Stimulated activated CD4-positive, alpha-beta T cell treated with anti-CD3 and anti-CD28 coated beads, TNF-alpha, amount 100 ng/mL, for 24 hours (primary cell): ENCODE results near the gene SSPN.
"Not testable (repeated sequence)": the region's sequence is repeated elsewhere in the genome, so short reads cannot be mapped to it uniquely, and the experiment has no call there.

Source experiments
- DNase-seq, 3 experiments: peaks; one replicate each; pipeline ENCODE4 v3.0.0-alpha.2; 2020; ENCODE audit warnings: low read depth in 3 of 3

SSPN gene

DNA sequence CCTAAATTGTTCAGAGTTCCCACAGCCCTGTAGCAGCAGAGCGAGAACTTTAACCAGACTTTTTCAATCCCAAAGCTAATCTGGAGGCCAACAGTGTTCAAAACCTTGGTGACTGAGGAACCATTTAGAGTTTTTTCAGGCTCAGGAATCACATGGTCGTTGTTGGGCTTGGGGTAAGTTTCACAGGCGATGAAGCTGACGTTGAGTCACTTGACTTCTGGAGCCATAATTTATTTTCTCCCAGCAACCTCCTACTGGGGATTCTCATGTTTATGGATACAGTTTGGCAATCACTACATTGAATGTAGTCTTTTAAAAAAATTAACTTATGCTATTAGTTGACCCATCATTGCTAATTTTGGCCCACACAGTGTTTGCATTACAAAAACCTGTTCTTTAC is 34.5 kb downstream of the SSPN start:
- no peak for DNase-seq

DNA sequence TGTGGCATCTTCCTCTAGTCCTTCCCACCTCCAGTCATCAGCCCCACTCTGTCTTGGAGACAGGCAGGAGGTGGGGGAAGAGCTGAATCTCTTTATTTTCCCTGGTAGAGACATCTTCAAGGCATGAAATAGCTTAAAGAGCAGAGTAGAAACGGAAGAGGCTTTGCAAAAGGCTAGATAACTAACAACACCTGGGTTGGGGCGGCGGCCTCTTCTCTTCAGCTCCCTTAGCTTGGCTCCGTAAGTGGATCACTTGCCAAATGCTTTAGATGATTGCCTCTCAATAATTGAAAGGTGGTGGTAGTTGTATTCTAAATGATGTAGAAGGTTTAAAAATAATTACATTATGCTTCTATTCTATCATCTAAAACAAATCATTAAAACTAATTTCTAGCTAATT is 36.1 kb downstream of the SSPN start:
- DNase-seq, result no peak

DNA sequence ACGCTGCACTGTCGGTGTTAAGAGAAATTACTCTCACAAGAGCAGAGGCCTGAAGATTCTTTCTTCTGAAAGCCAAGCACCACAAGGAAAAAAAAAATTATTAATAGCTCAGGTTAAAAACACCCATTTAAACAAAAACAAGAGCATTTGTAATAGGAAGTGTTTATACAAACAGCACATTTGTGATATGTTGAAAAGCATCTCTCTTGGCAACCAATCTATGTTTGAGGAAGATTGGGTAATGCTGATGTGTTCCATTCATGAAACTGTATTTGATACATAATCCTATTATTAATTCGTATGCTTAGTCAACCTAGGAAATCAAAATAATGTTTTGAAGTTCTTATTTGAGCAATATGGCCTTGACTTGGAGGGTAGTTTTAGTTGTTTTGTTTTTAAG is 36.5 kb downstream of the SSPN start:
- no peak for DNase-seq

DNA sequence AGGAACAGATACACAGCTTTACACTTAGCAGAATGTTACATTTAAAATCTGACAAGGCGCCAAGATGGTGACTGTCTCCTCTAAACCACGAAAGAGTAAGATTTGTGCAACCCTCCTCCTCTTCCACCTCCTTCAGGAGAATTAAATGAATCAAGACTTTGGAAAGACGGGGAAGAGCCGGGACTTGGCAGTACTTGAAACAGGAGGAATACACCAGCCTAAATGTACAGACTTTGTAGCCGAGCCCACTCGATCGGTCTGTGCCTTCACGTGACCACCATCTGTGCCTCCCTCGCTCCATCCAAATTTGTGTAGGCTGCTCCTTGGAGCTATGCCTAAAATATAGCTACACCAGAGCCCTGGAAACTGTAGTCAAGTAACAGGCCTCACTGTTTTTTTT is 38.3 kb downstream of the SSPN start:
- DNase-seq, result no peak

DNA sequence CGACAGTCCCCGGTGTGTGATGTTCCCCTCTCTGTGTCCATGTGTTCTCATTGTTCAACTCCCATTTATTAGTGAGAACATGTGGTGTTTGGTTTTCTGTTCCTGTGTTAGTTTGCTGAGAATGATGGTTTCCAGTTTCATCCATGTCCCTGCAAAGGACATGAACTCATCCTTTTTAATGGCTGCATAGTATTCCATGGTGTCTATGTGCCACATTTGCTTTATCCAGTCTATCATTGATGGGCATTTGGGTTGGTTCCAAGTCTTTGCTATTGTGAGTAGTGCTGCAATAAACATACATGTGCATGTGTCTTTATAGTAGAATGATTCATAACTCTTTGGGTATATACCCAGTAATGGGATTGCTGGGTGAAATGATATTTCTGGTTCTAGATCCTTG is 40.1 kb downstream of the SSPN start:
- DNase-seq, result not testable (repeated sequence)

DNA sequence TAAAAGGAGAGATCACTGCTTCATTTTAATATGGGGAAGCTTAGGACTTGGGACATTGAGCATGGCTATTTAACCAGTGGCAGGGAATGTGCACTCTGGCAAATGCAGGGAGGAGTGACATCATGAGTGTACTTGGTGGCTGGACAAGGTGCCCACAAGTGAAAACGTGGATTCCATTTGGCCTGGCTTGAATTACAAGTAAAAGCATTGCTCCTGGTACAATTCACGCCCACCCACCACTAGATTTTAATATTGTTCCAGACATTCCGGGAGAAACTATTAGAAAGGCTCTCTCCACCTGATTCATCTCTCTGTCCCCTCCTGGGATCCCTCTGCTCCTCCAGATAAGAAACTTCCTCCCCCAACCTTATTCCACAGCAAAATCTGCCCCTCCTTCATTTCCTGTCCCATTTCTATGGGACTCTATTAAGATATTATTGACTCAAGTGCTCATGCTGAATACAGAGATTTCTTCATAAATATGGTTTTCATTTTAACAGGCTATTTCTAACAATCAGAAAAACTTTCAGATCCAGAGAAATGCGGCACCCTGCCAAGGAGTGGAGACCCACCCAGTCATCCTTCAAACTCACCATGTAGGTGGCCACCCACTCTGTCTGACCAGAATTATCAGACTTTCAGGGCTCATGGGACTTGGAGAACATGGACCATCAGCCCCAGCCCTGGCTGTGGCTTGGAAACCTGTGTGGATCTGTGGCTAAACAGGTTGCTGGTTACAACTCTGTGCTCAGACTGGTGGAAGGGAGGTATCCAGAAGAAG is 43.2 kb downstream of the SSPN start:
- DNase-seq, result no peak

DNA sequence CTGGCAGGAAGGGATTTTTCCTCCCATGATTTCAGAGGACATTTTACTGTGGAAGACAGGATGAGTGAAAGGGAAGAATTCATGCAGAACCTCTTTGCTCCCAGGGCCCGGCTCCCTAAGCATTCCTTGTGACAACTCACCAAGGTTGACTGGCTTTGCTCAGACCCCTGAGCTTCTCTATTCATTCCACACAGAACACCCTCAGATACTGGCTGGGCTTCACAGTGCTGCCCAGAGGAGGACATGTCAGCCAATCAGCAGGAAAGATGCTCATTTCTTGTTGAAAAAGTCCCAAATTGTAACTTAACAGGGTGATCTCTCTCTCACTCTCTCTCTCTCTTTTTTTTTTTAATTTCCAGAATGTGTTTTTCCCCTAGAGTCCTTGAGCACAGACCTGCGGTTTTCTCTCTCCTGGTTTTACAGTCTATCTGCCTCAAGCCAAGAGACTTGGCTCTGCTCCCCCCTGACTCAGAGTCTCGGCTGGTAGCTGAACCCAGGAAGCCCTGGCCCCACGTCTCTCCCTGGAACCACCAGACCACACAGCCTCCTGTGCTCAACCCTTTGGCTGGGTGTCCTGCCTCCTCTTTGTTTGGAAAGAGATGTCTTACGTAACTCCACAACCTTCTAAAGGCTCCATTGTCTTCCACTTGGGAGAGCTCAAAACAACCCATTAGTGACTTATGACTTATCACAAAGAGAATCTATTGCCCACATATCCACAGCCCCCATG is 43.9 kb downstream of the SSPN start:
- no peak for DNase-seq

DNA sequence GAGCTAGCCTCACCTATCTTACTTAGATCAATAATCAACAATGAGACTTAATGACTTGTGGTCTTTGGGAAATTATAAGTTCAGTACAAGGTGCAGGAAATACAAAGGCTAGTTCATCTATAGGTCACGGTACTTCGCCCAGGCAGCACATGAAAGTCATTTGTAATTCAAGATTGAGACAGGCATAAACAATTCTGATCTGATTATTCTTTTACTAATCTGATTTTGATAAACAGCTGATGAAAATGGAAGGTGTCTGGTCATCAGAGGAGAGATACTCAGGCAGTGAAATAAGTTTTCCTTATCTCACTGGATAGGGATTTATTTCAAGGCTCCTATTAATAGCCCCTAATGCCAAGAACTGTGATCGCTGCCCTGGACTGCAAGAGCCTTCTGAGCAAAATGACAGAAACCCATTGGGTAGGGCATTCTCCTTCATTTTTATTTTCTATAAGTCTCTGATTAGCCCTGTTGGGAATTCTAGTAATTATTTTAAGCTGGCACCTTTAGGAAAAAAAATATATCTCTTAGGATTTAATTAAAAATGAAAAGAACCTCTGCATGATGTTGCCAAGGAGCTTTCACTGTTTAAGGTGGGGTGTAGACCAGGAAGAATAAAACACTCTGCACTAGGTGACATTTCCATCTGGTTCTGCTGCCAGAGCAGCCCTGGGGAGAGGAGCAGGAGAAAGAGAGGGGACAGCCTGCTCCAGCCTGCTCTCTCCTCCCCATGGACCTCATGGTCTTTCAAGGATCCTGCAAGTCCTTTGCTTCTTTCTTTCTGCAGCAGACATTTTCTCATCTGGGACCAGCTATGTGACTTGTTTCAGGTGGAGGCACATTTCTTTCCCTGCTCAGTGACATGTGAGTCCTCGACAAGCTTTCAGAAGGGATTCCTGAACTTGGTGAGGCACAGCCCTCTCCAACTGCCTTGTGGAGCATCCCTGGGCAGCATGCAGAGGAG is 44.8 kb downstream of the SSPN start:
- DNase-seq, result no peak

DNA sequence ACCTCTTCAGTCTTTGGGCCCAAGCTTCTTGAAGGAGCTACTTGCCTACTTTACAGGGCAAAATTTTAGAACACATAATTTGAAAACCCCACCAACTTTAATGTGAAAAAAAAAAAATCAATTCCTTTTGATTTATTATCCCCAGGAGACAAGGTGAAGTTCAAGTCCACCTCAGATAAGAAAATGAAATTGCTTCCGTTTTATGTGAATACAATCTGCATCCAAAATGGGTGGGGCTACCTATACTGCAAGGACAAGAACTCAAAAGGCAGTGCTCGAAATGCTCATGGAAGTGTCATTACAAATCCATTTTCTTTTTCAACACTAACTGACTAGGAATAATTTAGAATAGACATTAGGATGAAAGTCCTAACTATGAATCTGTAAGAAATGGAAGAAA is 45.7 kb downstream of the SSPN start:
- DNase-seq, result no peak

DNA sequence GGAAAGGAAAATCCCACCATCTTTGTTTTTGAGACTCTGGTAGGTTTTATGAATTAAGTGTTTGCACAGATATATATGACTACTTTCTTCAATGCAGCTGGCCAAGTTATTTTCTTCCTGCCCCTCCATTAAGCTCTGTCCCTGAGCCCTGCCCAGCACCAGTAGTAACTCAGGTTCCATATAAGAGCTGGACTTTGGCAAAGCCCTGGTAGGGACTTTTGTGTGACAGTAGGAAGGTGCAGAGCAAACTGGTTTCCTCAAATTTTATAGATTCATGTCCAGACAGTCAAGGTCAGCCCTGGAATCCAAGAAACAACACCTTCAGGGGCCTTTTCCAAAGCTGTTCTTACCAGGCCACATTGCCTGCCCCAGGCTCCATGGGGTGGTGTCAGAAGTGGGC is 47.3 kb downstream of the SSPN start:
- no peak for DNase-seq

DNA sequence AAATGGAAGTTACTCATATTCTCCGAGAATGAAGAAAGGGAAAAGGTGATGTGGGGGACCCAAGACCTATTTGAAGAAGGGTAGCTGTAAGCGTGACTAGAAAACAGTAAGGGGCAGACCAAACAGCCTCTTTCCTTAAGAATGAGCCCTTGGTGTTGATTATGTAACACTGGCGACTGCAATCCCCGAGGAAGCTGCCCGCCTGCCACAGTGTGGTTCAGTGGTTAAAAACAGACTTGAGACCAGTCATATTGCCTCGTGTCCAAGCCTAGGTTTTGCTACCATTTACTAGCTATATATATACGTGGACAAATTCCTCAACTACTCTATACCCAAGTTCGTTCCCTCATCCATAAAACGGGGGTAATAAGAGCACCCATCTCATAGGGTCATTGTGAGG is 49.1 kb downstream of the SSPN start:
- DNase-seq, result no peak

DNA sequence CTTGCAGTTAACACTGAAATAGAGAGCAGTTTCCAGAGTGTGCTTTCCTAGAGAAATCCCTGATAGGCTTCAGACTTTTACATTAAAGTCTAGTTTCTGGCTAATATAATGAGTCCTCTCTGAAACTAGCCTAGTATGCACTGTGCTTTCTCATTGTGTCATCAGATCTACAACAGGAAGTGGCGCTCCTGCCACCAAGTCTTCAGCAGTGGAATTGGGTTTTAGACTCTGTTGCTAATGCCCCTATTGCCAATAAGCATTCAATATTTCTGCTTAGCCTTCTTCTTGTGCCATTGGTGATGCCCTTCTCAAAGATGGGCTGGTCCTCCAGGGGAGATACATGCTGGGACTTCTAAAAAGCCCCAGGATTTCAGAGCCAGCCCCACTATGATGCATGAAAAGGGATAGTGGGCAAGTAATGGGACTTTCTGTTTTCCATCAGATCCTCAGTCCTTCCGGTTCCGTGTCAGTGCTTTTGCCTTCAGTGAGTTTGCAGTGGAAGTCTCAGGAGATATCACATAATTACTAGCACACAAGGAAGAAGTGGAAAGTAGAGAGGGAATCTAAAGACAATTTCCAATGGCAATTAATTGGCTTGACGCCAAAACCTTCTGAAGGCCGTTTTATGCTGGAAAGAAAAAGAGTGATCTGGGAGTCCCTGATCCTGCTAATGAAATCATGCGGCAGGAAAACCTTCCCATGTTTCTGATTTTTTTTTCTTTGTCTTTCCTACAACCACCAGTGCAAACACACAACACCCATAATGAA is 50.0 kb downstream of the SSPN start:
- DNase-seq, result no peak

DNA sequence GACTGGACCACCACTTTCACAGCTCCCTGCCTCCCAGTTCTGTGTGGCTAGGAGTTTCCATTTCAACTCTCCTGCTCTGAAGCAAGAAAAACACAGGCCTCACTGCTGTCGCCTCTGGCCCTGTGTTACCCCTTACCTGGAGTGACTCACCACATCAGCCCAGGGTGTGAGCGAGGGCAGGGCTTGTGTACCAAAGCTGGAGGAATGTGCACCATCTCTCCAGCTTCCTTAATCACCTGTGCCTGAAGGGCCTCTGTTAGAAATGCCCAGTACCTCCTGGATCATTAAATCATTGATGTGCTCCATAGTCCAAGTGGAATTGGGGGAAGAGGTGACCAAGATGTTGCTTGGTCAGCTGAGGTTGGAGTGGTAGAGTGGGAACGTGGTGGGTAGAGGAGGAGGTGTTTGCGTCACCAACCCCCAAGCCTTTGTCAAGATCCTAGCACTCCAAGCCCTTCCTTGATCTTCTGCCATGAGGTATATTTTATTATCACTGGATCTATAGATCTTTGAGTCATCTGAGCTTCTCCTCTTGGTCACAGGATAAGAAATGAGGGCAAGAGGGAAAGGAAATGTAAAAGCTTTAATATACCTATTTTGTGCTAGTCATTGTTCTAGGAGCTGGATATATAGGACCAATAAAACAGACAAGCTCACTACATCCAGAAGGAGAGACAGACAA is 51.3 kb downstream of the SSPN start:
- no peak for DNase-seq

DNA sequence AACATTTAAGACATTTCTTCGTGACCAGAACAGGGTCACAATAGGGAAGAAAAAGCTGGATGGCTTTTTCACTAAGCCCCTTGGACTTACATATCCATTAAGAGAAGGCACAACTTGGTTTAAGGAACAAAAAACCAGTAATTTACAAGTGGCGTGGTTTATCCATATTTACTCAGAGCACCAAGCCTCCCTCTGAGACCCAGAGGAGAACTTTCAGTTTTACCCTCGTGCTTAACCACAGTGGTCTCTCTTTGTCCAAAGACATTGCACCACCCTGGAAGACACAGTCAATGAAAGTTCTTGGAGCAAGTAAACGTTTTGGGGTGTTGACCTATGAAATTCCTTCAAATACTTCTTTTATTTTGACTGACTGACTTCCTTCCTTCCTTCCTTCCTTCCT is 52.5 kb downstream of the SSPN start:
- DNase-seq, result no peak

DNA sequence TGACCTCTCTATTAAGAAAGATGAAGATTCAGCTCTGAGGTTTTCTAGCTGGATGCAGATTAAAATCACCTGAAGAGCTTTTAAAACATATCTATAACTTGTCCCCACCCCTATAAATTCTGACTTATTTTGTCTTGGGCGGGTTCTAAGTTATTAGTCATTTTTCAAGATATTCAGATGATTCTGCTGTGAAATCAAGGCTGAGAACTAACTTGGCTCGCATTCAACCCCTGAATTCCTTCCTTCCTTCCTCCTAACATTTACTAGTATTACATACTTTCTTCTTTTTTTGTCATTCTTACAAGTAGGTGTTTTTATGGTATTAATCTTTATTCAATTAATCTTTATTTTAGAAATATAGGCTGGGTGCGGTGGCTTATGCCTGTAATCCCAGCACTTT is 55.4 kb downstream of the SSPN start:
- DNase-seq, result no peak

DNA sequence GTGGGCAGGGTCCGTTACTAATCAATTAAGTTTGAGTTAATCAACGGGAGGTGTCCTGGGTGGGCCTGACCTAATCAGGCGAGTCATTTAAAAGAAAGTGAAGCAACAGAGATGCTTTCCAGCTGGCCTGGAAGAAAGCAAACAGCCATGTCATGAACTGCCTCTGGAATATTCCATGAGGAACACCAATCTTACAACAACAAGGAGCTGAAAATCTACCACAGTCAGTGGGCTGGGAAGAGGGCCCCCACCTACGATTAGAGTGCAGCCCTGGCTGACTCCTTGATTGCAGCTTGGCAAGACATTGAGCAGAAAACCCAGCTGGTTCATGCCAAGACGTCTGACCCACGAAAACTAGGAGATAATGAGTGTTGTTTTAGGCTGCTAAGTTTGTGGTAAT is 56.2 kb downstream of the SSPN start:
- DNase-seq, result no peak

DNA sequence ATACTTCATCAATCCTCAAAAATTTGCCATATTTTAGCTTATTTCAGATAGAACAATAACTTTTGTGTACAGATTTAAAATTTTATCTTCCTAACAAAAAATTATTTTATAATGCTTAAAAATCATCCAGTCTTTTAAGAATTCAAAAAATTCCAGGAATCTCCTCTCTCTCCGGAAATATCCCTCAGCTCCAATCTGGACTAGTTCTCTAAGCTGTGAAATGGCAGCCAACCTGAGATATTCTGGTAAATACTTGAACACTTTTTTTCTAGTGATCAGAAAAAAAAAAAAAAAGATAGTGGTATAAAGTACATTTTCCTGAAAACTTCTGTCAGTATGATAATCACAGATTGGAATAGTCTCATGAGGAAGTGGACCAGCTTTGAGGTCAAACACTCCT is 57.6 kb downstream of the SSPN start:
- no peak for DNase-seq

DNA sequence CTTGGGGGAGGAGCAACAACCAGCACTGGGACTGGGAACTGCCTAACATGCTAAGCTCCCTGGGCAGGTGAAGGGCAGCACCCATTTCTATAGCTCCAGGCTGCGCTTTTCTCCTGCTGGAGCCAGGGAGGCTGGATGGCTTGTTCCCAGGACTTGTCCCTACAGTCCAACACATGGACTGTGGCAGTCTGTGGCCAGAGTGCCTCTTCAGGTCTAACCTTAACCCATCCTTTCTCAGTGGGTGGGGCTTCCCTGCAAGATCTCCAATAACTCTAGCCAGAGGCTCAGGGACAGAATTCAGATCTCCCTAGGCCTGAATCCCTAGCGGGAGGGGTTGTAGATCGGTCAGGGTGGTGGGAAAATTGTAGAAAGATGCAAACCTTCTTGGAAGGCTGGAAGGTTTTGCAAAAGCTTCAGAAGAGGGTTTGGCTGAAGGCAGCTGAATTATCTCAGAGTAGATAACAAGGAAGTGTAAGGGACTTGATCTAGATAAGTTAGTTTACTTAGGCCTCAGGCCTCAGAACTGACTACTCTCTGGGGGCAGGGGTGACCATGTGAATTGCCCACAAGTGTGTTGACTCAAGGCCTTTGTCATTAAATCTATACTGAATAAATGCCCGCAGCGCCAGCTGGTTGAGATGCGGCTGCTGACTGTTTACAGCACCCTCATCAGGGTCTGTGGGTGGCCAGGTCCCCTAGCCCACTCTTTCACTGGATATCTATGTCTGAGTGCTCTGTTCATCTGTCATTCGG is 60.7 kb downstream of the SSPN start:
- no peak for DNase-seq

DNA sequence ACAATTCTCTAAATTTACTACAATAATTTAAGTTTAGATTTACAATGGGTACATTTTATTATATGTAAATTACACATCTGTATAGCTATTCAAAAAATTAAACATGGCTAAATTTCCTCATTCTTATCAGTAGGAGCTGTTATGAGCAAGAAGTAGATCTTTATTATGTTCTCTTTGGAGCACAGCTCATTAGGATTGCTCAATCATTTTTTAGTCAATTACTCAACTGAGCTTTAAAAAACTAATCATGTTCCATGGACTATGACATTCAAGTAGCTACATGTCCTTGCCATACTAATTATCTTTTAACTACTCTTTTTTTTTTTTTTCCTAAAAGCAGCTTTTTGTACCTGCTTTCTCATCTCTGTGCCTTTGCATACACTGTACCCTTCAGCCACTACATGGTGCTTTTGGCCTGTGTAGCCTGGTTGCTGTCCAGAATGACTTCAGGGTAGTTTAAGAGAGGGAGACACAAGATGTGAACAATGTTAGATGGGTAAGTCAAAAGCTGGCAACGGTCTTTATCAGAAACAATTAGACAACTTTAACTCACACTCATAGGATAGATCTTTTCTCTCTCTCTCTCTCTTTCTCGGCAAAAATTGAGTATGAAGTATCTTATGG is 69.0 kb downstream of the SSPN start:
- DNase-seq, result no peak

DNA sequence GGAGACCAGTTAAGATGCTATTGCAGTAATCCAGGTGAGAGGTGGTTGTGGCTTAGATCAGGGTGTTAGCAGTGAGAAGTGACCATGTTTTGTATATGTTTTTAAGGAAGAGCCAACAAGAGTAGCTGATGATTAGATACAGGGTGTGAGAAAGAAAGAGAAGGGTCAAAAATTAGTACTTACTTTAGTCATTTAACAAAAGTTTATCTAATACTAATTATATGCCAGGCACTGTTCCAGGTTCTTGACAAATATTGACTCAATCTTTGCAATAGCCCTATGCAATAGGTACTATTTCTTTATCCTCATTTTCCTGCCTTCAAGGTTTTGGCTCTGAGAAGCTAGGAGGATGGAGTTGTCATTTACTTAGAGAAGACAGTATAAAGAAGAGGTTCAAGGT is 70.2 kb downstream of the SSPN start:
- DNase-seq, result no peak
